Ishikawa (cell line): ENCODE data around the gene IGF2BP3.

Experiments used
- FOXM1 ChIP-seq: IDR thresholded peaks from 2 replicates; pipeline ENCODE4 v1.6.1; 2012; ENCODE audit warnings: low read depth, borderline replicate concordance
- NFIC ChIP-seq: IDR thresholded peaks from 2 replicates; pipeline ENCODE4 v1.6.1; 2012
- ZBTB7A ChIP-seq: IDR thresholded peaks from 2 replicates; pipeline ENCODE4 v1.6.1; 2012; ENCODE audit warnings: low read depth
- TF ChIP-seq, protein P1 (sequence below): IDR thresholded peaks from 2 replicates; pipeline ENCODE4 v1.6.1; 2012; ENCODE audit warnings: low read depth, mild to moderate bottlenecking

DNA sequence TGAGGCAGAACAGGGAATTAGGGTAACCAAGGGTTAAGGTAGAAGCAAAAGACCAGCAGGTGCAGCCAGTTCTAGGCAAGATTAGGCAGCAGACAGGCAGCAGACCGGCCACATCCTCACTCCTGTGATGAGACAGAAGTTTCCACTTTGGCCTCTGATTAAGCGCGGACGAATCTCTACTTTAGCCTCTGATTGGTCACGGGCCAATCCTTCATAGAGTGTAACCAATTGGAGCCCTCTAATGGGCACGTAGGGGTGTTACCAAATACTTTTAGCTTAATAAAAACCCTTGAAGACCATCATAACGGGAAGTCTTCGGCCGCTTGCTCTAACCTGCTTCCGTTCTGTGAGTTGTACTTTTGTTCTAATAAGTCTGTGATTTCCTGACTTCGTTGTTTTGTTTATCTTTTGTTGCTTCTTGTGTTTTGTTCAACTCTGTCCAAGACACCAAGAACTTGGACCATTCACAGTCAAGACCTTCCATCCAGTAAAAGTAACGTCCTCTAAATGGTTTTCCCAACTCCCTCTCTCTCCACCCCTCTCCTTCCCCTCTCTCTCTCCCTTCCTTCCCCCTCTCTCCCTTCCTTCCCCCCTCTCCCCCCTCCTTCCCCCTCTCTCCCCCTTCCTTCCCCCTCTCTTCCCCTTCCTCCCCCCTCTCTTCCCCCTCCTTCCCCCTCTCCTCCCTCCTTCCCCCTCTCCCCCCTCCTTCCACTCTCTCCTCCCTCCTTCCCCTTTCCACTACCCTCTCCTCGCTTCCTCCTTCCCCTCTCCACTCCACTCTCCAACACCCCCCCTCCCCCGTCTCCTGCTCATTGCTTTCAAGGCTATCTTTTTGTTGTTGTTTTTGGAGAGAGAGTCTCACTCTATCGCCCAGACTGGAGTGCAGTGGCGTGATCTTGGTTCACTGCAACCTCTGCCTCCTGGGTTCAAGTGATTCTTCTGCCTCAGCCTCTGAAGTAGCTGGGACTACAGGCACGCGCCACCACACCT lies 184.3 kb downstream of the IGF2BP3 start:
- no peak for TF ChIP-seq NFIC
- TF ChIP-seq, protein P1, sequence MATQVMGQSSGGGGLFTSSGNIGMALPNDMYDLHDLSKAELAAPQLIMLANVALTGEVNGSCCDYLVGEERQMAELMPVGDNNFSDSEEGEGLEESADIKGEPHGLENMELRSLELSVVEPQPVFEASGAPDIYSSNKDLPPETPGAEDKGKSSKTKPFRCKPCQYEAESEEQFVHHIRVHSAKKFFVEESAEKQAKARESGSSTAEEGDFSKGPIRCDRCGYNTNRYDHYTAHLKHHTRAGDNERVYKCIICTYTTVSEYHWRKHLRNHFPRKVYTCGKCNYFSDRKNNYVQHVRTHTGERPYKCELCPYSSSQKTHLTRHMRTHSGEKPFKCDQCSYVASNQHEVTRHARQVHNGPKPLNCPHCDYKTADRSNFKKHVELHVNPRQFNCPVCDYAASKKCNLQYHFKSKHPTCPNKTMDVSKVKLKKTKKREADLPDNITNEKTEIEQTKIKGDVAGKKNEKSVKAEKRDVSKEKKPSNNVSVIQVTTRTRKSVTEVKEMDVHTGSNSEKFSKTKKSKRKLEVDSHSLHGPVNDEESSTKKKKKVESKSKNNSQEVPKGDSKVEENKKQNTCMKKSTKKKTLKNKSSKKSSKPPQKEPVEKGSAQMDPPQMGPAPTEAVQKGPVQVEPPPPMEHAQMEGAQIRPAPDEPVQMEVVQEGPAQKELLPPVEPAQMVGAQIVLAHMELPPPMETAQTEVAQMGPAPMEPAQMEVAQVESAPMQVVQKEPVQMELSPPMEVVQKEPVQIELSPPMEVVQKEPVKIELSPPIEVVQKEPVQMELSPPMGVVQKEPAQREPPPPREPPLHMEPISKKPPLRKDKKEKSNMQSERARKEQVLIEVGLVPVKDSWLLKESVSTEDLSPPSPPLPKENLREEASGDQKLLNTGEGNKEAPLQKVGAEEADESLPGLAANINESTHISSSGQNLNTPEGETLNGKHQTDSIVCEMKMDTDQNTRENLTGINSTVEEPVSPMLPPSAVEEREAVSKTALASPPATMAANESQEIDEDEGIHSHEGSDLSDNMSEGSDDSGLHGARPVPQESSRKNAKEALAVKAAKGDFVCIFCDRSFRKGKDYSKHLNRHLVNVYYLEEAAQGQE: no peak
- no peak for TF ChIP-seq FOXM1
- no peak for TF ChIP-seq ZBTB7A
